Measurements from ENCODE around the gene AMBRA1.
"Not testable (repeated sequence)": the region's sequence is repeated elsewhere in the genome, so short reads cannot be mapped to it uniquely, and the experiment has no call there.

Gene AMBRA1

GRCh38 chr11:46611526-46612304 lies 17.9 kb upstream of the AMBRA1 start:
- no peak for DNase-seq

- no peak for DNase-seq
These were observed 15.6 kb upstream of the AMBRA1 start for GRCh38 chr11:46609386-46609785.

GRCh38 chr11:46607516-46607915 lies 13.7 kb upstream of the AMBRA1 start:
- DNase-seq, result no peak

GRCh38 chr11:46604796-46605195 lies 11.0 kb upstream of the AMBRA1 start:
- no peak for DNase-seq

- no peak for DNase-seq
These were observed 10.0 kb upstream of the AMBRA1 start for GRCh38 chr11:46603704-46604308.

- no peak for DNase-seq
These were observed 7.3 kb upstream of the AMBRA1 start for GRCh38 chr11:46601129-46601528.

GRCh38 chr11:46600194-46600960 lies 6.6 kb upstream of the AMBRA1 start:
- DNase-seq, result no peak

GRCh38 chr11:46599340-46600193 lies 5.7 kb upstream of the AMBRA1 start:
- DNase-seq, result no peak

- no peak for DNase-seq
These were observed 3.9 kb upstream of the AMBRA1 start for GRCh38 chr11:46597609-46598219.

- DNase-seq, result no peak
These were observed 3.3 kb upstream of the AMBRA1 start for GRCh38 chr11:46597155-46597554.

GRCh38 chr11:46594785-46595184 lies 962 bp upstream of the AMBRA1 start:
- no peak for DNase-seq

GRCh38 chr11:46594374-46594700 lies 514 bp upstream of the AMBRA1 start:
- DNase-seq, result no peak

GRCh38 chr11:46590740-46591605 lies 2.9 kb downstream of the AMBRA1 start:
- no peak for DNase-seq

- no peak for DNase-seq
These were observed 4.9 kb downstream of the AMBRA1 start for GRCh38 chr11:46588915-46589314.

- no peak for DNase-seq
These were observed 5.7 kb downstream of the AMBRA1 start for GRCh38 chr11:46588131-46588530.

GRCh38 chr11:46583513-46583912 lies 10.3 kb downstream of the AMBRA1 start:
- DNase-seq, result not testable (repeated sequence)

- DNase-seq, result no peak
These were observed 11.2 kb downstream of the AMBRA1 start for GRCh38 chr11:46582588-46582987.

GRCh38 chr11:46577058-46577457 lies 16.8 kb downstream of the AMBRA1 start:
- no peak for DNase-seq

GRCh38 chr11:46574656-46575055 lies 19.2 kb downstream of the AMBRA1 start:
- DNase-seq, result no peak

GRCh38 chr11:46570790-46571398 lies 22.9 kb downstream of the AMBRA1 start:
- no peak for DNase-seq

- no peak for DNase-seq
These were observed 28.5 kb downstream of the AMBRA1 start for GRCh38 chr11:46565232-46565840.
